HG03103 (cell line): ENCODE measurements around the gene PAGR1.
"Not testable (repeated sequence)": the region's sequence is repeated elsewhere in the genome, so short reads cannot be mapped to it uniquely, and the experiment has no call there.

ENCODE experiments used
- ATAC-seq: cut with Tn5 transposase; IDR thresholded peaks from one replicate; pipeline ENCODE4 v1.9.1; 2021; ENCODE audit warnings: low read depth; ENCODE audit not compliant: unreplicated experiment

PAGR1 gene

DNA sequence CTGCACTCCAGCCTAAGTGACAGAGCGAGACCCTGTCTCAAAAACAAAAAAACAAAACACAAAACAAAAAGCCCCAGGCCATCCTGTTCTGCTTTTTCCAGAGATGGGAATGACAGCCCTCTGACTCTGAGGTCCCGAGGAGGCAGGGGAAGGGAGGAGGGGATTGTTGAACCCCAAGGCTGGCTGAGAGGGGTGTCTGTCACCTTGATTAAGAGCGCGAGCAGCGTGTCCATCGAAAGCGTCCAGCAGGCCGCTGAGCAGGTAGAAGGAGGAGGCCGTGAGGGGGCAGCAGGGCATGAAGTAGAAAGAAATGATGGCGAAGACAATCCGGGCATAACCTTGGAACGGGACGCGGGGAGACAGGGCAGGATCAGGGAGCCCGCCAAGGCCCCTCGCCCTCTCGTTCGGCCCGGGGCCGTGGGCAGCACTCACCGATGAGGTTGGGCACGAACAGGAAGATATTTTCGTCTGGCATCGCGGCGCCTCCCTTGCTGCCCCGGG is 46.5 kb downstream of the PAGR1 start:
- ATAC-seq: no peak

DNA sequence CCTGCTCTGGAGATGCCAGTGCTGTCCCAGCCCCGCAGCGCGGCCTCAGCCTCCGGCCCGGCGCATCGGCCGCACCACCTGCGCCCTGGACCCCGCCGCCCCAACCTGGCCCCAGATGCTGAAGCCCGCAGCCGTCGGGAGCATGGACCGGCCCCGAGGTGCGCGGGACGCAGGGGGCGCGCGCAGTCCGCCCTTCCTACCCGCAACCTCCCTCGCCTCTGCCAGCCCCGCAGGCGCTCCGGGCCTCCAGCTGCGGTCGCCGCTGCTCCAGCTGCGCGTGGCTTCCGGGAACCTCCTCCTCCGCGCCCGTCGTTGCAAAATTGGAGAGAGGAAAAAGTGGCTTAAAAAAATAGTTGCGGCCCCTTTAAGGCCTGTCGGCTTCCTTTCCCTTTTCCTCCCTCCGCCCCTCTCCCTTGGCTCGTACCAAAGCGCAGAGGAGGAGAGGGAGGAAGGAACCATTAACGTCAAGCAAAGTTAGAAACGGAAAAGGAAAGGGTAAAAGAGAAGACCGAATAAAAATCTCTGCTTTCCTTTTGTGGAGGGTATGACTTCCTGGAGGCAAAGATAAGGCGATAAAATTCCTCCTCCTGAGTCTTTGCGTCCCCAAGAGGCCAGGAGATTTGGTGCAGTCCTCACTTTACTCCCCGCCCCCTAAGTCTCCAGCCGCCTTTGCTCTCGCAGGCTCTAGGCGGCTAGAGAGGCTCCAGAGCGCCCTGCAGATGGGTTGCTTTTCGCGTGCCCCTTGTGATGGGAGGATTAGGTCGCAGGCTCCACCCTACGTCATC is 47.1 kb downstream of the PAGR1 start, which contains the start of gene CDIPT:
Gene CDIPT (minus strand): TSS at position 343 of the 785 bp plus-strand sequence. CDS start 369 bp downstream, outside the sequence.
- peak; percentile 97 for ATAC-seq

DNA sequence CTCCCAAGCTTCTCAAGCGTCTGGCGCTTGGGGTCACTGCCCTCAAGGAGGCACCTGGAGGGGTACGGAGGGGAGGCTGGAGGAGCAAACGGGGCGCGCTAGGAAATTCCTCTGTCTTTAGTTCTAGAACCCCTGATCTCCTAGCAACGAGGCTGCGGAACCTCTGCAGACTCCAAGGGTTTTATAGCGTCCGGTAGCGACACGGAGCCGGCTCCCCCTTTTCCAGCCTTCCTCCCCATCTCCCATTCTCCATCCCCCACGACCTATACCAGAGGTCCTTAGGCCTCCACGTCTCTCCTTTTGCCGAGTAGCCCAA is 47.7 kb downstream of the PAGR1 start:
- no peak for ATAC-seq

DNA sequence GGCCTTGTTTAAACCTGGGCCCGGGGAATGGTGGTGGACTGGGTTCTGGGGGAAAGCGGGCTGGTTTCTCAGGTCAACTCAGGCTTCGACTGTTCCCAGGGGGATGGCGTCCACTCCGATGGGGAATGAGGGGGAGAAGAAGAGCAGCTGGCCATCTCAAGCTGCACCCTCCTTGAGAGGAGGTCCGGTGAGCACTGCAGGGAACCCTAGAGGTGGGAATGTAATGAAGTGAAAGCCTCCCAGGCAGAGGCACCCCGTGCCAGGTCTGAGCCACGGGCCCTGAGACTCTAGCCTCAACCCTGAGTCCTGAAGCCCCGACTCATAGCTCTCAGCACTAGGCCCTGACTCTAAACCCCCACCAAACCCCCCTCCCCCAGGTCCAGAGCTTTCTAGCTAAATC is 48.3 kb downstream of the PAGR1 start:
- ATAC-seq: no peak

- ATAC-seq: no peak
Measured at GRCh38 chr16:29868396-29869009, 52.6 kb downstream of the PAGR1 start.

DNA sequence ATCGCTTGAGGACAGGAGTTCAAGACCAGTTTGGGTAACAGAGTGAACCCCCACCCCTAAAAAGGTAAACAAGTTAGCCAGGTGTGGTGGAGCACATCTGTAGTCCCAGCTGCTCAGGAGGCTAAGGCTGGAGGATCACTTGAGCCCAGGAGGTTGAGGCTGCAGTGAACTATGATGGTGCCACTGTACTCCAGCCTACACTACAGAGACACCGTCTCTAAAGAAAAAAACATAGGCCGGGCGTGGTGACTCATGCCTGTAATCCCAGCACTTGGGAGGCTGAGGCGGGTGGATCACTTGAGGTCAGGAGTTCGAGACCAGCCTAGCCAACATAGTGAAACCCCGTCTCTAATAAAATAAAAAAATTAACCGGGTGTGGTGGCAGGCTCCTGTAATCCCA is 53.1 kb downstream of the PAGR1 start:
- ATAC-seq: not testable (repeated sequence)
